SK-N-SH (cell line): Measurements from ENCODE around the gene FAM241A. TPM values are rescaled to one million over a fixed set of nuclear protein-coding genes. Genes with fewer than 3 reads are reported as not detected.

Source experiments
- CTCF ChIA-PET: fragments of 300-600, 350-600 bp; formaldehyde crosslinking; extraction: SDS; loops from one replicate; lab custom pipeline; 2021; lab: Yijun Ruan, JAX
- POLR2A ChIA-PET: fragments of 350-600 bp; sonication (Branson Sonifier 250); formaldehyde crosslinking; extraction: SDS; loops from one replicate; lab custom pipeline; 2020; ENCODE audit warnings: antibody characterized with exemption, inconsistent platforms; lab: Yijun Ruan, JAX
- DNase-seq: peaks from one replicate; pipeline ENCODE4 v3.0.0; 2012
- H2AFZ ChIP-seq: fragments of 200-600 bp; sonication (generic); 2 replicates; pipeline ENCODE4 v1.8.1; 2016; ENCODE audit warnings: antibody characterized with exemption, mild to moderate bottlenecking, low read depth
- H3F3A ChIP-seq: fragments of 200-600 bp; sonication (generic); replicated peaks from 2 replicates; pipeline ENCODE3; 2016; ENCODE audit warnings: antibody characterized with exemption, mild to moderate bottlenecking; ENCODE audit not compliant: insufficient read depth
- H3K27ac ChIP-seq, 2 experiments: fragments of 200-500 bp in 1 of 2; fragments of 200-600 bp in 1 of 2; sonication (Bioruptor generic) in 1 of 2; sonication (generic), shearing (Covaris generic) in 1 of 2; 2 replicates each; pipeline versions ENCODE4 v1.5.1 to v1.6.1; 2014 to 2016; ENCODE audit warnings: low read depth in 2 of 2, inconsistent platforms in 1 of 2, low read length in 1 of 2, mild to moderate bottlenecking in 1 of 2, mixed read lengths in 1 of 2
- H3K27me3 ChIP-seq: fragments of 200-600 bp; sonication (generic), shearing (Covaris generic); 2 replicates; pipeline ENCODE4 v1.6.1; 2016; ENCODE audit warnings: mixed run types; ENCODE audit not compliant: insufficient read depth
- H3K36me3 ChIP-seq, 2 experiments: fragments of 200-500 bp in 1 of 2; fragments of 200-600 bp in 1 of 2; sonication (Bioruptor generic) in 1 of 2; sonication (generic) in 1 of 2; replicated peaks in 1 of 2; 2 replicates each; pipeline versions ENCODE3 to v1.5.1; 2014 to 2016; ENCODE audit warnings: low read length in 1 of 2, mild to moderate bottlenecking in 1 of 2; ENCODE audit not compliant: insufficient read depth in 2 of 2, control insufficient read depth in 1 of 2
- H3K4me1 ChIP-seq, 2 experiments: fragments of 200-500 bp in 1 of 2; fragments of 200-600 bp in 1 of 2; sonication (Bioruptor generic) in 1 of 2; sonication (generic), shearing (Covaris generic) in 1 of 2; 2 replicates each; pipeline versions ENCODE4 v1.5.1 to v1.6.1; 2014 to 2016; ENCODE audit warnings: low read depth in 1 of 2, low read length in 1 of 2, mixed run types in 1 of 2; ENCODE audit not compliant: insufficient read depth in 2 of 2, control insufficient read depth in 1 of 2
- H3K4me2 ChIP-seq: fragments of 200-600 bp; sonication (generic), shearing (Covaris generic); 2 replicates; pipeline ENCODE4 v1.6.1; 2017; ENCODE audit warnings: mixed run types
- H3K4me3 ChIP-seq, 2 experiments: fragments of 200-500 bp in 1 of 2; fragments of 200-600 bp in 1 of 2; sonication (Bioruptor generic) in 1 of 2; sonication (generic), shearing (Covaris generic) in 1 of 2; 2 replicates each; pipeline versions ENCODE4 v1.5.1 to v1.8.1; 2014 to 2016; ENCODE audit warnings: low read depth in 2 of 2, inconsistent platforms in 1 of 2, low read length in 1 of 2, mild to moderate bottlenecking in 1 of 2, mixed read lengths in 1 of 2, moderate library complexity in 1 of 2
- H3K79me2 ChIP-seq: fragments of 200-600 bp; sonication (generic); 2 replicates; pipeline ENCODE4 v1.8.1; 2017; ENCODE audit warnings: mild to moderate bottlenecking; ENCODE audit not compliant: insufficient read depth
- H3K9ac ChIP-seq: fragments of 200-600 bp; sonication (generic); 2 replicates; pipeline ENCODE4 v1.6.1; 2017; ENCODE audit warnings: mixed run types
- H3K9me2 ChIP-seq: fragments of 200-600 bp; sonication (generic); 2 replicates; pipeline ENCODE4 v1.6.1; 2017; ENCODE audit warnings: mixed run types
- H3K9me3 ChIP-seq: fragments of 200-600 bp; sonication (generic); 2 replicates; pipeline ENCODE4 v1.6.1; 2017; ENCODE audit warnings: mixed run types, mild to moderate bottlenecking, moderate library complexity
- H4K20me1 ChIP-seq: fragments of 200-600 bp; sonication (generic); 2 replicates; pipeline ENCODE4 v1.6.1; 2017; ENCODE audit warnings: mild to moderate bottlenecking, mixed run types; ENCODE audit not compliant: insufficient read depth
- CHD2 ChIP-seq: fragments of 150-350 bp; IDR thresholded peaks from 2 replicates; pipeline ENCODE4 v1.6.1; 2018; ENCODE audit warnings: low read length; ENCODE audit not compliant: partially characterized antibody
- CTCF ChIP-seq: fragments of 200-600 bp; sonication (generic); IDR thresholded peaks from 2 replicates; pipeline ENCODE4 v1.6.1; 2017; ENCODE audit warnings: antibody characterized with exemption, mild to moderate bottlenecking, moderate library complexity
- ELF1 ChIP-seq: IDR thresholded peaks from 2 replicates; pipeline ENCODE4 v1.4.0; 2012
- EZH2phosphoT487 ChIP-seq: fragments of 200-600 bp; sonication (generic); IDR thresholded peaks from 2 replicates; pipeline ENCODE4 v1.6.1; 2017; ENCODE audit warnings: low read depth, mixed run types, mild to moderate bottlenecking, antibody characterized with exemption, moderate library complexity, borderline replicate concordance
- FOSL2 ChIP-seq: IDR thresholded peaks from 2 replicates; pipeline ENCODE4 v1.4.0; 2012; ENCODE audit warnings: low read depth, mild to moderate bottlenecking, moderate library complexity, borderline replicate concordance
- FOXJ3 ChIP-seq: sonication (generic); formaldehyde crosslinking; IDR thresholded peaks from 2 replicates; pipeline ENCODE4 v1.5.1; 2020; ENCODE audit warnings: mild to moderate bottlenecking, missing genetic modification reagents
- FOXM1 ChIP-seq: IDR thresholded peaks from 2 replicates; pipeline ENCODE4 v1.4.0; 2012; ENCODE audit warnings: low read depth, mild to moderate bottlenecking
- GATA2 ChIP-seq: sonication (generic); formaldehyde crosslinking; IDR thresholded peaks from 2 replicates; pipeline ENCODE4 v1.5.0; 2020; ENCODE audit warnings: mild to moderate bottlenecking, missing genetic modification reagents
- MAX ChIP-seq: IDR thresholded peaks from 2 replicates; pipeline ENCODE4 v1.4.0; 2012; ENCODE audit warnings: low read depth
- MEF2A ChIP-seq: IDR thresholded peaks from 2 replicates; pipeline ENCODE4 v1.4.0; 2012; ENCODE audit warnings: low read depth, borderline replicate concordance
- MXI1 ChIP-seq: IDR thresholded peaks from 2 replicates; pipeline ENCODE4 v1.6.1; 2012; ENCODE audit warnings: mild to moderate bottlenecking, low read depth, low read length, improper control_type of control experiment
- NFIC ChIP-seq: IDR thresholded peaks from 2 replicates; pipeline ENCODE4 v1.4.0; 2012; ENCODE audit warnings: borderline replicate concordance
- PBX3 ChIP-seq: IDR thresholded peaks from 2 replicates; pipeline ENCODE4; 2012
- RAD21 ChIP-seq: IDR thresholded peaks from 2 replicates; pipeline ENCODE4 v1.6.1; 2012; ENCODE audit warnings: mild to moderate bottlenecking, low read length
- RCOR1 ChIP-seq: fragments of 150-350 bp; IDR thresholded peaks from 2 replicates; pipeline ENCODE4 v1.6.1; 2017; ENCODE audit warnings: antibody characterized with exemption, low read length
- RFX5 ChIP-seq: IDR thresholded peaks from 2 replicates; pipeline ENCODE4 v1.6.1; 2012; ENCODE audit warnings: mild to moderate bottlenecking, improper control_type of control experiment, low read length
- RXRA ChIP-seq: IDR thresholded peaks from 2 replicates; pipeline ENCODE4 v1.4.0; 2012; ENCODE audit warnings: low read depth, mild to moderate bottlenecking, borderline replicate concordance
- SIN3A ChIP-seq: IDR thresholded peaks from 2 replicates; pipeline ENCODE4 v1.6.1; 2012; ENCODE audit warnings: low read depth, mild to moderate bottlenecking, low read length, moderate library complexity, borderline replicate concordance
- SMC3 ChIP-seq: IDR thresholded peaks from 2 replicates; pipeline ENCODE4 v1.6.1; 2012; ENCODE audit warnings: low read depth, low read length, improper control_type of control experiment
- TAF1 ChIP-seq: IDR thresholded peaks from 2 replicates; pipeline ENCODE4 v1.6.1; 2012; ENCODE audit warnings: low read depth, mild to moderate bottlenecking, low read length, moderate library complexity, borderline replicate concordance
- TCF12 ChIP-seq: IDR thresholded peaks from 2 replicates; pipeline ENCODE4 v1.4.0; 2012
- USF2 ChIP-seq: fragments of 150-350 bp; IDR thresholded peaks from 2 replicates; pipeline ENCODE4 v1.6.1; 2017; ENCODE audit warnings: antibody characterized with exemption, low read length, low read depth, borderline replicate concordance
- ZBTB33 ChIP-seq: IDR thresholded peaks from 2 replicates; pipeline ENCODE4 v1.4.0; 2012; ENCODE audit warnings: low read depth, borderline replicate concordance
- WGBS: methylation state at CpG from one replicate; pipeline ENCODE4 v1.1.6; 2017; ENCODE audit warnings: low lambda C conversion rate; 5-methylcytosine and 5-hydroxymethylcytosine counted together
- polyA plus RNA-seq, 3 experiments: library from polyadenylated mRNA; depleted of rRNA; stranded (reverse); fragments of >200 nt; gene quantifications; 2 replicates each; pipeline ENCODE4 v1.2.3, GENCODE V29; 2012

The FAM241A gene
- polyA plus RNA-seq, 1 of the 3 experiments (the other 2 are of a cell fraction), result 0.44 TPM

GRCh38 chr4:112189754-112190153, 44.5 kb downstream of the FAM241A start:
- Histone ChIP-seq H3K4me2 (no peak overlapping the region), H3K9ac (no peak overlapping the region), H3K36me3 (peaks cover 0 to 3% of the 10 kb centered on the region in 2 experiments), H3K9me3 (no peaks in the 10 kb centered on the region), H2AFZ (no peak overlapping the region), H4K20me1 (no peaks in the 10 kb centered on the region), H3K9me2 (no peaks in the 10 kb centered on the region), H3K4me1 (no peaks in the 10 kb centered on the region; a peak in 1 of 4 replicates), H3K4me3 (no peak overlapping the region), H3K27ac (no peak overlapping the region), H3K27me3 (no peaks in the 10 kb centered on the region), H3F3A (peaks cover 8% of the 10 kb centered on the region), H3K79me2 (no peaks in the 10 kb centered on the region)
- ChIA-PET CTCF (interaction anchor here (0.7 to 1.8 kb wide), 5 partner anchors 24 to 91 kb away, joined by 3 to 14 read pairs (median 4); no protein-coding TSS in a partner anchor), POLR2A (no interaction called here)
- WGBS, result 40% methylated on average over 2 of the region's 2 CpGs
- TF ChIP-seq ELF1, result no peak
- no peak for TF ChIP-seq ZBTB33
- TF ChIP-seq MXI1, result no peak
- no peak for TF ChIP-seq MAX
- TF ChIP-seq CHD2, result no peak
- no peak for TF ChIP-seq TCF12
- no peak for TF ChIP-seq TAF1
- TF ChIP-seq SMC3, result peak; percentile 18; the same call in 1 of the 2 replicates
- no peak for TF ChIP-seq FOSL2
- no peak for TF ChIP-seq MEF2A
- no peak for TF ChIP-seq GATA2
- TF ChIP-seq NFIC, result no peak
- no peak for TF ChIP-seq FOXM1
- TF ChIP-seq CTCF, result peak; percentile 39
- TF ChIP-seq RXRA, result no peak
- no peak for TF ChIP-seq PBX3
- TF ChIP-seq RCOR1, result no peak
- no peak for TF ChIP-seq USF2
- TF ChIP-seq EZH2phosphoT487, result no peak
- TF ChIP-seq RAD21, result peak; percentile 50
- no peak for TF ChIP-seq FOXJ3 (CRISPR knock-in tag)
- TF ChIP-seq RFX5, result no peak
- no peak for TF ChIP-seq SIN3A
- peak; percentile 30 for DNase-seq
